H1 (cell line): ENCODE data around the gene NOSIP. TPM values are rescaled to one million over a fixed set of nuclear protein-coding genes. Genes with fewer than 3 reads are reported as not detected.

Experiments
- CTCF ChIA-PET: fragments of 300-600 bp; sonication (Branson Sonifier 250); formaldehyde crosslinking; loops from one replicate; lab custom pipeline; 2021; ENCODE audit not compliant: partially characterized antibody; lab: Charles Lee
- POLR2A ChIA-PET: fragments of 300-600 bp; sonication (Branson Sonifier 250); formaldehyde crosslinking; loops from one replicate; lab custom pipeline; 2021; ENCODE audit warnings: inconsistent platforms; ENCODE audit not compliant: partially characterized antibody; lab: Charles Lee
- DNase-seq, 2 experiments: peaks; one replicate each; pipeline versions ENCODE4 v3.0.0 to v3.0.0-alpha.2; 2010 to 2022; ENCODE audit warnings: low spot score in 2 of 2, low read depth in 1 of 2, mixed read lengths in 1 of 2
- FAIRE-seq: peaks from 2 replicates; lab custom pipeline; 2011; peaks lifted over from hg19 to GRCh38; lab: Jason Lieb, UNC
- H2AFZ ChIP-seq: 2 replicates; pipeline ENCODE4 v1.8.1; 2012; ENCODE audit warnings: low read length, inconsistent platforms
- H2AK5ac ChIP-seq: 2 replicates; pipeline ENCODE4 v1.6.1; 2013; ENCODE audit warnings: low read depth, low read length
- H2BK120ac ChIP-seq: replicated peaks from 2 replicates; pipeline ENCODE3; 2013; ENCODE audit warnings: low read depth, low read length, inconsistent platforms
- H2BK12ac ChIP-seq: 2 replicates; pipeline ENCODE4 v1.6.1; 2013; ENCODE audit warnings: low read depth, low read length
- H2BK15ac ChIP-seq: 2 replicates; pipeline ENCODE4 v1.6.1; 2013; ENCODE audit warnings: low read length
- H2BK20ac ChIP-seq: 2 replicates; pipeline ENCODE4 v1.6.1; 2013; ENCODE audit warnings: low read length
- H2BK5ac ChIP-seq: 2 replicates; pipeline ENCODE4 v1.6.1; 2013; ENCODE audit warnings: low read depth, low read length
- H3K14ac ChIP-seq: 2 replicates; pipeline ENCODE4 v1.6.1; 2013; ENCODE audit warnings: inconsistent platforms; ENCODE audit not compliant: insufficient read length
- H3K18ac ChIP-seq: 2 replicates; pipeline ENCODE4 v1.6.1; 2013; ENCODE audit warnings: low read length; ENCODE audit errors: extremely low read depth
- H3K23ac ChIP-seq: 2 replicates; pipeline ENCODE4 v1.6.1; 2013; ENCODE audit warnings: inconsistent platforms; ENCODE audit not compliant: insufficient read length
- H3K23me2 ChIP-seq: 2 replicates; pipeline ENCODE4 v1.6.1; 2013; ENCODE audit warnings: low read depth, low read length
- H3K27ac ChIP-seq: 2 replicates; pipeline ENCODE4 v1.6.1; 2011; ENCODE audit warnings: low read depth, low read length, inconsistent platforms
- H3K27me3 ChIP-seq, 4 experiments: replicated peaks in 1 of 4; 1 replicate in 1 of 4; 2 replicates in 3 of 4; pipeline versions ENCODE4 v1.6.1 to v1.8.1; 2011 to 2013; ENCODE audit warnings: low read length in 3 of 4, mild to moderate bottlenecking in 3 of 4, inconsistent platforms in 2 of 4, mixed read lengths in 2 of 4, moderate library complexity in 1 of 4; ENCODE audit not compliant: control insufficient read depth in 3 of 4, insufficient read depth in 3 of 4; ENCODE audit errors: extremely low read depth in 1 of 4
- H3K36me3 ChIP-seq, 4 experiments: 2 replicates each; pipeline versions ENCODE4 v1.6.1 to v1.8.1; 2011 to 2013; ENCODE audit warnings: mild to moderate bottlenecking in 4 of 4, low read length in 3 of 4, moderate library complexity in 2 of 4, control low read depth in 1 of 4, inconsistent platforms in 1 of 4; ENCODE audit not compliant: insufficient read depth in 4 of 4, control insufficient read depth in 2 of 4
- H3K4ac ChIP-seq: replicated peaks from 2 replicates; pipeline ENCODE3; 2013; ENCODE audit warnings: low read length, low read depth, mixed read lengths, inconsistent platforms; ENCODE audit not compliant: insufficient read length
- H3K4me1 ChIP-seq, 4 experiments: replicated peaks in 1 of 4; 1 replicate in 1 of 4; 2 replicates in 3 of 4; pipeline versions ENCODE4 v1.6.1 to v1.8.1; 2011 to 2013; ENCODE audit warnings: low read length in 3 of 4, inconsistent platforms in 2 of 4, mixed read lengths in 1 of 4; ENCODE audit not compliant: insufficient read depth in 4 of 4, control insufficient read depth in 3 of 4
- H3K4me2 ChIP-seq, 2 experiments: 2 replicates each; pipeline versions ENCODE4 v1.6.1 to v1.8.1; 2011 to 2013; ENCODE audit warnings: low read depth in 2 of 2, low read length in 2 of 2, control low read depth in 1 of 2, inconsistent platforms in 1 of 2, mild to moderate bottlenecking in 1 of 2; ENCODE audit not compliant: insufficient read depth in 1 of 2
- H3K4me3 ChIP-seq, 4 experiments: fragments of 200-600, 300-600 bp in 1 of 4; sonication (generic), shearing (Covaris generic), sonication (Bioruptor Twin) in 1 of 4; 2 replicates each; pipeline versions ENCODE4 v1.5.1 to v1.8.1; 2011 to 2016; ENCODE audit warnings: low read length in 4 of 4, low read depth in 3 of 4, control low read depth in 2 of 4, inconsistent platforms in 2 of 4, mild to moderate bottlenecking in 2 of 4, mixed read lengths in 1 of 4, moderate library complexity in 1 of 4; ENCODE audit not compliant: insufficient read depth in 2 of 4; ENCODE audit errors: extremely low read depth in 1 of 4
- H3K56ac ChIP-seq: replicated peaks from 2 replicates; pipeline ENCODE3; 2013; ENCODE audit warnings: low read depth, mild to moderate bottlenecking, mixed read lengths, low read length, inconsistent platforms; ENCODE audit not compliant: insufficient read length
- H3K79me1 ChIP-seq: 2 replicates; pipeline ENCODE4 v1.6.1; 2013; ENCODE audit warnings: low read depth, low read length, control low read depth
- H3K79me2 ChIP-seq, 2 experiments: 2 replicates each; pipeline versions ENCODE4 v1.6.1 to v1.8.1; 2012 to 2013; ENCODE audit warnings: low read length in 2 of 2, mild to moderate bottlenecking in 2 of 2, inconsistent platforms in 1 of 2; ENCODE audit not compliant: insufficient read depth in 2 of 2, control insufficient read depth in 1 of 2
- H3K9ac ChIP-seq, 4 experiments: replicated peaks in 1 of 4; 1 replicate in 1 of 4; 2 replicates in 3 of 4; pipeline versions ENCODE4 v1.6.1 to v1.8.1; 2011 to 2013; ENCODE audit warnings: low read depth in 3 of 4, low read length in 3 of 4, control low read depth in 2 of 4, mild to moderate bottlenecking in 2 of 4, moderate library complexity in 2 of 4, inconsistent platforms in 1 of 4; ENCODE audit errors: extremely low read depth in 1 of 4
- H3K9me3 ChIP-seq, 2 experiments: 2 replicates each; pipeline versions ENCODE4 v1.6.1 to v1.8.1; 2012 to 2013; ENCODE audit warnings: mild to moderate bottlenecking in 2 of 2, moderate library complexity in 2 of 2, control low read depth in 1 of 2, inconsistent platforms in 1 of 2, low read depth in 1 of 2, low read length in 1 of 2, mixed read lengths in 1 of 2; ENCODE audit not compliant: insufficient read depth in 2 of 2
- H4K20me1 ChIP-seq, 2 experiments: replicated peaks in 1 of 2; 2 replicates each; pipeline versions ENCODE3 to v1.8.1; 2011 to 2013; ENCODE audit warnings: inconsistent platforms in 2 of 2, low read length in 2 of 2, mild to moderate bottlenecking in 1 of 2; ENCODE audit not compliant: insufficient read depth in 2 of 2, control insufficient read depth in 1 of 2
- H4K5ac ChIP-seq: 2 replicates; pipeline ENCODE4 v1.6.1; 2013; ENCODE audit warnings: low read length, low read depth, mixed read lengths, inconsistent platforms; ENCODE audit not compliant: insufficient read length
- H4K8ac ChIP-seq: 2 replicates; pipeline ENCODE4 v1.8.0; 2013; ENCODE audit warnings: mild to moderate bottlenecking, moderate library complexity, low read length, inconsistent platforms; ENCODE audit not compliant: insufficient read depth; ENCODE audit errors: extremely low read depth
- H4K91ac ChIP-seq: replicated peaks from 2 replicates; pipeline ENCODE3; 2013; ENCODE audit warnings: low read length, mixed read lengths, inconsistent platforms; ENCODE audit not compliant: insufficient read length
- BCL11A ChIP-seq, 2 experiments: IDR thresholded peaks; one replicate each; pipeline ENCODE4 v1.6.1; 2011; ENCODE audit warnings: low read depth in 2 of 2, low read length in 2 of 2, mild to moderate bottlenecking in 2 of 2
- FOSL1 ChIP-seq: IDR thresholded peaks from 2 replicates; pipeline ENCODE4 v1.6.1; 2011; ENCODE audit warnings: mild to moderate bottlenecking, low read depth, low read length, moderate library complexity; ENCODE audit not compliant: insufficient read depth
- HDAC2 ChIP-seq, 2 experiments: fragments of 300-600 bp in 1 of 2; sonication (generic) in 1 of 2; IDR thresholded peaks; 2 replicates each; pipeline ENCODE4 v1.6.1; 2011 to 2012; ENCODE audit warnings: low read depth in 2 of 2, low read length in 2 of 2, mild to moderate bottlenecking in 2 of 2, moderate library complexity in 2 of 2, borderline replicate concordance in 1 of 2, inconsistent platforms in 1 of 2
- HDAC6 ChIP-seq: IDR thresholded peaks from one replicate; pipeline ENCODE4 v1.7.1; 2012; ENCODE audit warnings: low read depth, mild to moderate bottlenecking, inconsistent platforms, low read length, moderate library complexity
- JUND ChIP-seq: IDR thresholded peaks from 2 replicates; pipeline ENCODE4 v1.6.1; 2011; ENCODE audit warnings: mild to moderate bottlenecking, improper control_type of control experiment, low read length
- POU5F1 ChIP-seq: IDR thresholded peaks from 2 replicates; pipeline ENCODE4 v1.6.1; 2011; ENCODE audit warnings: low read depth, mild to moderate bottlenecking, low read length, moderate library complexity
- SAP30 ChIP-seq: fragments of 300-600 bp; sonication (generic); IDR thresholded peaks from 2 replicates; pipeline ENCODE4 v1.7.1; 2012; ENCODE audit warnings: low read length, moderate library complexity, mild to moderate bottlenecking, inconsistent platforms; ENCODE audit not compliant: insufficient read depth, insufficient replicate concordance
- WGBS, 2 experiments: shearing (Covaris generic) in 1 of 2; methylation state at CpG; one replicate each; pipeline versions ENCODE4 v1.1.6 to v1.1.7; 2013 to 2015; ENCODE audit warnings: low lambda C conversion rate in 2 of 2, mixed read lengths in 2 of 2, inconsistent platforms in 1 of 2, low coverage in 1 of 2, missing lambda C conversion rate in 1 of 2; ENCODE audit not compliant: insufficient replicate concordance in 2 of 2, insufficient coverage in 1 of 2, insufficient read length in 1 of 2; ENCODE audit errors: extremely low coverage in 1 of 2, missing lambda C conversion rate in 1 of 2; 5-methylcytosine and 5-hydroxymethylcytosine counted together
- polyA plus RNA-seq, 7 experiments: library from polyadenylated mRNA; depleted of rRNA in 3 of 7; stranded (reverse) in 5 of 7; unstranded in 2 of 7; fragments of >200 nt in 5 of 7; fragments of 200-250 nt in 2 of 7; gene quantifications; 1 replicate in 5 of 7; 2 replicates in 1 of 7; 4 replicates in 1 of 7; pipeline versions ENCODE4 v1.2.1 to v1.2.3, GENCODE V29; 2011 to 2013; ENCODE audit warnings: missing spikeins in 2 of 7, mixed read lengths in 2 of 7
- total RNA-seq: library from RNA; stranded (reverse); fragmentation: NEBNext Ultra II Directional; extraction: Animal tissue kit (Norgen Biotek cat#: 25700); gene quantifications from 2 replicates; pipeline ENCODE4 v1.2.1, GENCODE V29; 2021

NOSIP gene
- total and polyA plus RNA-seq, 2 of the 8 experiments (the other 6 are each of a cell fraction or from before 2014, with no cell fraction given): 85.1 to 192 TPM

DNA sequence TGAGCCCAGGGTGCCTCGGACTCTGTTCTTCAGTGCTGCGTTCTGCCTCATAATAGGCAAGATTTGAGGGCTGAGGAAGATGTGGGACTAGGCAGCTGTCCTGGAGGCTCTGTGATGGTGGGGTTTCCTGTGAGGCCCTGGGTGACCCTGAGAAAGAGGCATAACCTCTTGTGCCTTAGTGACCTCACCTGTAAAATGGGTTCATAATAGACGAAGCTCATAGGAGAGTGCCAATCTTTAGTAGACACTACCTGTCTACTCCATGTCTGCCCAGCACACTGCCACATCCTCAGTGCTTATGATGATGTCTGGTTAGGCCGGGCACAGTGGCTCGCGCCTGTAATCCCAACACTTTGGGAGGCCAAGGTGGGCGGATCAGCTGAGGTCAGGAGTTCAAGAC, 36.2 kb upstream of the NOSIP start:
- WGBS, 2 experiments: 94% methylated on average over 7 of the region's 7 CpGs; no CpG with 5 or more reads in 1 of the 2 experiments
- Histone ChIP-seq H4K5ac (no peak overlapping the region), H2AFZ (no peak overlapping the region), H3K23ac (no peak overlapping the region), H3K14ac (no peak overlapping the region), H3K4me1 (no peaks in the 10 kb centered on the region), H3K23me2 (no peaks in the 10 kb centered on the region), H4K91ac (no peak overlapping the region), H3K27ac (no peak overlapping the region), H3K79me2 (peaks cover 0 to 22% of the 10 kb centered on the region in 2 experiments; a peak in 2 of 4 replicates), H3K4me3 (no peak overlapping the region), H2AK5ac (no peak overlapping the region), H3K18ac (no peak overlapping the region), H3K9ac (no peak overlapping the region), H3K27me3 (no peaks in the 10 kb centered on the region), H4K20me1 (peaks cover 12 to 21% of the 10 kb centered on the region in 2 experiments), H2BK15ac (no peak overlapping the region), H2BK20ac (no peak overlapping the region), H3K4me2 (no peak overlapping the region), H3K4ac (no peak overlapping the region), H4K8ac (no peak overlapping the region), H3K36me3 (peaks cover 20 to 63% (median 41%) of the 10 kb centered on the region in 4 experiments), H3K9me3 (no peaks in the 10 kb centered on the region), H3K79me1 (peaks cover 9% of the 10 kb centered on the region), H2BK120ac (no peak overlapping the region), H3K56ac (no peak overlapping the region), H2BK5ac (no peak overlapping the region), H2BK12ac (no peak overlapping the region)
- TF ChIP-seq FOSL1 (no peak), SAP30 (no peak), HDAC6 (no peak), POU5F1 (no peak), BCL11A (IDR thresholded peaks at IDR 0.05; ENCODE audit: low read depth in 2 of 2, low read length in 2 of 2) (no peak), JUND (no peak), HDAC2 (IDR thresholded peaks at IDR 0.05; ENCODE audit: borderline replicate concordance in 1 of 2, low read depth in 2 of 2, low read length in 2 of 2) (no peak)
- ChIA-PET POLR2A (interaction anchor here (1.1 to 50.7 kb wide), 8 partner anchors 8 to 117 kb away, joined by 3 to 840 read pairs (median 5); partner anchors contain the start of genes CPT1C, NOSIP, PRMT1 and PRR12), CTCF (interaction anchor here (1.0 to 1.8 kb wide), 7 partner anchors 20 to 111 kb away, joined by 4 to 6 read pairs (median 4); no protein-coding TSS in a partner anchor)
- no peak for DNase-seq
- no peak for FAIRE-seq
